ENCODE results near the gene ATP9A.

DNA sequence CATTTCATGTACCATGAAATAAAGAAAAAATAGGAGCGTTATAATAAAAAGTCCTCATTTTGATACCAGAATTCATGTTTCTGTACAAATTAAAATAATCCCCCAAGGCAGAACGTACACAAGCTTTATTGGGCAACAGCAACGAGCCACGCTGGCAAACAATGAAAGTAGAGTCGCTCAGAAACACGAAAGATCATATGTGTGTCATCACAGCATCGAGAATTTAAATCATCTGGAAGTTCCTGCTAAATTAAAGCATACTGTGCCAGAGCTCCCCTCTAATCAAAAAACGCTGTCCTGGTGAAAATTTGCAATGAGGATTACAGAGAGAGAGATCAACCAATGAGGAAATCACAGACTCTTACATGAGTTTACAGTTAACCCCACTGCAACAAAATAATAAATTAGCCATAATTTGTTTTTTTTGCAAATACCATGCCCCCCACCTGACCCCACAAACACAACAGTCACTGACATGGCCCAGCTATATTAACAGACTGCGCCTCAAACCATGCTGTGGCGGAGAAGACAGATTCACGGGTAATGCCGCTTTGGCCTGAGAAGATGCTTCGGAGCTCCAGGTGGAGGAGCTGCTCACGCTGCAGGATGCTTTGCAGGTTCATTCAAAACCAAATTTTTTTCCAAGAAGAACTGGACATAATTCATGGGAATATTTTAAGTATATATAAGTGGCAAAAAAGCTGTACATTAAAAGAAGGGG, 171.4 kb downstream of the ATP9A start:
- TF ChIP-seq FOXA1 (IDR thresholded peaks at IDR 0.05) (no peak), TAF1 (conservative IDR thresholded peaks at IDR 0.05) (no peak)

All from liver (tissue), 2 donors.